Measurements from ENCODE around the gene RNF40.

DNA sequence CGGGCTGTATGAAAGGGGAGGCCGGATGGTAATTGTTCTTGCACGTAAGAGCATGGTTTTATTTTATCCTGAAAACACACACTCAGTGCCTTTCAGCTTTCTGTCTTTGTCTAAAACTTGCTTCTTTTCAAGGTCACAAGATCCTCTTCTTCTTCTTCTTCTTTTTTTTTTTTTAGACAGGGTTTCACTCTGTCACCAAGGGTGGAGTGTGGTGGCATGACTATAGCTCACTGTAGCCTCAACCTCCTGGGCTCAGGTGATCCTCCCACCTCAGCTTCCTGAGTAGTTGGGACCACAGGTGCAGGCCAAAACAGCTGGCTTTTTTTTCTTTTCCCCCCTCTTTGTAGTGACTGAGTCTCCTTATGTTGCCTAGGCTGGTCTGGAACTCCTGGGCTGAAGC lies 40.8 kb downstream of the RNF40 start:
- TF ChIP-seq POLR2A (IDR thresholded peaks at IDR 0.05; ENCODE audit: control extremely low read depth in 1 of 2, low read depth in 2 of 2, low read length in 2 of 2) (no peak), BRCA1 (IDR thresholded peaks at IDR 0.05; ENCODE audit: low read depth, low read length) (no peak), SUZ12 (IDR thresholded peaks at IDR 0.05; ENCODE audit: low read length) (no peak), RXRA (IDR thresholded peaks at IDR 0.05; ENCODE audit: insufficient read depth, low read depth, low read length) (no peak), CREB1 (IDR thresholded peaks at IDR 0.05) (no peak), CBX5 (IDR thresholded peaks at IDR 0.05; ENCODE audit: low read depth, low read length) (no peak), HDAC6 (IDR thresholded peaks at IDR 0.05; ENCODE audit: low read depth, low read length) (no peak), EP300 (IDR thresholded peaks at IDR 0.05; ENCODE audit: borderline replicate concordance in 1 of 2, low read depth in 2 of 2, low read length in 2 of 2) (no peak)
- TF ChIP-seq, protein P1, sequence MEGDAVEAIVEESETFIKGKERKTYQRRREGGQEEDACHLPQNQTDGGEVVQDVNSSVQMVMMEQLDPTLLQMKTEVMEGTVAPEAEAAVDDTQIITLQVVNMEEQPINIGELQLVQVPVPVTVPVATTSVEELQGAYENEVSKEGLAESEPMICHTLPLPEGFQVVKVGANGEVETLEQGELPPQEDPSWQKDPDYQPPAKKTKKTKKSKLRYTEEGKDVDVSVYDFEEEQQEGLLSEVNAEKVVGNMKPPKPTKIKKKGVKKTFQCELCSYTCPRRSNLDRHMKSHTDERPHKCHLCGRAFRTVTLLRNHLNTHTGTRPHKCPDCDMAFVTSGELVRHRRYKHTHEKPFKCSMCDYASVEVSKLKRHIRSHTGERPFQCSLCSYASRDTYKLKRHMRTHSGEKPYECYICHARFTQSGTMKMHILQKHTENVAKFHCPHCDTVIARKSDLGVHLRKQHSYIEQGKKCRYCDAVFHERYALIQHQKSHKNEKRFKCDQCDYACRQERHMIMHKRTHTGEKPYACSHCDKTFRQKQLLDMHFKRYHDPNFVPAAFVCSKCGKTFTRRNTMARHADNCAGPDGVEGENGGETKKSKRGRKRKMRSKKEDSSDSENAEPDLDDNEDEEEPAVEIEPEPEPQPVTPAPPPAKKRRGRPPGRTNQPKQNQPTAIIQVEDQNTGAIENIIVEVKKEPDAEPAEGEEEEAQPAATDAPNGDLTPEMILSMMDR (IDR thresholded peaks at IDR 0.05; ENCODE audit: control extremely low read depth in 1 of 3, insufficient read depth in 1 of 3, low read depth in 1 of 3, low read length in 3 of 3), result no peak

Measured in H1 (cell line).